ENCODE measurements around the gene PTPN21. TPM values are rescaled to one million over a fixed set of nuclear protein-coding genes. Genes with fewer than 3 reads are reported as not detected.

The PTPN21 gene
- total RNA-seq, 1 donor from 2014 or later, result 27.7 TPM

GRCh38 chr14:88473791-88474190, 81.0 kb downstream of the PTPN21 start:
- DNase-seq (ENCODE audit: low spot score), result no peak

DNA sequence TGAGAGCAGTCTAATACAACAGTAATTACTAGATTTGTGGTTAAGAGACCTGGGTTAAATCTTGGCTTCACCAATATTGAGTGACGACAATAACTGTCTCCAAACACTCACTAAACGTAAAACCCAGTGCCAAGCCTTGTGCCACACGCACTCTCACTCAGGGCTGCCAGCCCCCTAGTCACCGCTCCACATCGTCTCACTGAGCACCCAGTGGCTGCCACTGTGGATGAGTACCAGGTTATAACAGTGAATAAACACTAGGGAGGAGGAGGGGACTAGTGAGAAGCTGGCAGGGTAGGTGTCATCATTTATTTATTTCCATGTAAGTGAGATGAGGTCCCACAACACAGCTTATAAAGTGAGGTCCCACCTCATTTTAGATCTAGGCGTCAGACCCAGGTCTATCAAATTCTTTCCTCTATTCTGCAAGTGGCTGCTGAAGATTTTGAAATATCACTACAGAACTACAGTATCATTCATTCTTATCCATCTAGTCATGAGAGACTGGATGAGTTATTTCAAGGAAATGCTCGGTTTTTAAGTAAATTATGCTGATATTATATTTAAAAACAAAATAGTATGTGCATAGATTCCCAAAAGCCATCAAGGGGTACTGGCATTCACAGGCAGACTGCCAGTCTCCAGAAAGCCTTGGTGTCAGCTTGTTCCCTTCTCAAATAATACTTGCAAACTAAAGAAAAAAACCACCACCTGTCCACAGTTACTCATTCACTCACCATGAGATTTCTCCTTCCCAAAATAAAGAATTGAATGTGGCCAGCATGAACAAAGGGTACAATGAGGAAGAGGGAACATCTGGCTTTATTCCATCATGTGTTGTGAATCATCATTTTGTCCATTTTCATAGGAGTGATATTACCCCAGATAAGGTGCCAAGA, 84.0 kb downstream of the PTPN21 start:
- no peak for DNase-seq (ENCODE audit: low spot score)

- no peak for DNase-seq (ENCODE audit: low spot score)
Observed at GRCh38 chr14:88468406-88468805, 86.4 kb downstream of the PTPN21 start.

DNA sequence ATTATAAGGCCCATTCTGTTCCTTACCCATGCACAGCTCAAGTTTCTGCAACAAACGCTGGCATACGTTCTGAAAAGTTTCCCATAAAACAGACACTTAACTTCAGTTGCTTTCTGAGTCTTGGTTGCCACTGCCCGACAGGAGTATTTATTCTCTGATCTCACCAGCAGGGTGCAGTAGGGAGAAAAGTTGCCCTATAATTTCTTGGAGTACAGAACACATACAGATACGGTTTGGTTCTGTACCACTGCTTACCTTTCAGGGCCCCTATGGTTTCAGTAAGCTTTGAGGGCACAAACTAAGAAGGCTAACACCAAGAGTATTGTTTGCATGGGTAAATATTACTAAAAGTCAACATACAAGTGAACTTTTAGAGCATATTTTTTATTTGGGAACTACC, 91.5 kb downstream of the PTPN21 start:
- no peak for DNase-seq (ENCODE audit: low spot score)

GRCh38 chr14:88454886-88455285, 99.9 kb downstream of the PTPN21 start:
- no peak for DNase-seq (ENCODE audit: low spot score)

GRCh38 chr14:88452231-88452630, 102.6 kb downstream of the PTPN21 start:
- no peak for DNase-seq (ENCODE audit: low spot score)

- DNase-seq (ENCODE audit: low spot score), result no peak
Observed at GRCh38 chr14:88439088-88439487, 115.7 kb downstream of the PTPN21 start.

DNA sequence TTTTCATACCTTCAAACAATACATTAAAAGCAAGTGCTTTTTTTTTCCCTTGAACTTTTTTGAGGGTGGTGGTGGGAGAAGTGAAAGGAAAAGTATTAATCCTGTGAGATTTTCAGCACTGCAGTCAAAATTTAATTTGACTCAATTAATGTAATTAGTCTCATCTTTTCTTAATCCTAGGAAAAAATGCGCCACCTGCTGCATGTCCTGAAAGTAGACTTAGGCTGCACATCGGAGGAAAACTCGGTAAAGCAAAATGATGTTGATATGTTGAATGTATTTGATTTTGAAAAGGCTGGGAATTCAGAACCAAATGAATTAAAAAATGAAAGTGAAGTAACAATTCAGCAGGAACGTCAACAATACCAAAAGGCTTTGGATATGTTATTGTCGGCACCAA, 117.1 kb downstream of the PTPN21 start:
- no peak for DNase-seq (ENCODE audit: low spot score)

DNA sequence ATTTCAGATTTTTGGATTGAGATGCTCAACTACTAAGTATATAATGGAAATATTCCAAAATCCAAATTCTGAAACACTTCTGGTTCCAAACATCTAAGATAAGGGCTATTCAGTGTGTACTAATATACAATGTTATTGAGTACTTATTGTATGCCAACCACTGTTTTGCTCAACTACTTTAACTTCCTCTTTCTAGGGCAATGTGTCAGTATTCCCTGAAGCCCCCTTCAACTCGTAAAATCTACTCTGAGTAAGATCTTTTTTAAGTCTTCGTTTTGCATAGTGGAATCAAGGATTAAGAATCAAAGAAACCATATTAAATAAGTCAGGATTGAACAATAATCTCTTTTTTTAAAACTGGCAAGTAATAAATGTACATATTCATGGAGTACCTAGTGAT, 123.8 kb downstream of the PTPN21 start:
- no peak for DNase-seq (ENCODE audit: low spot score)

GRCh38 chr14:88426271-88426670, 128.5 kb downstream of the PTPN21 start:
- no peak for DNase-seq (ENCODE audit: low spot score)

- no peak for DNase-seq (ENCODE audit: low spot score)
Observed at GRCh38 chr14:88424573-88424972, 130.2 kb downstream of the PTPN21 start.

DNA sequence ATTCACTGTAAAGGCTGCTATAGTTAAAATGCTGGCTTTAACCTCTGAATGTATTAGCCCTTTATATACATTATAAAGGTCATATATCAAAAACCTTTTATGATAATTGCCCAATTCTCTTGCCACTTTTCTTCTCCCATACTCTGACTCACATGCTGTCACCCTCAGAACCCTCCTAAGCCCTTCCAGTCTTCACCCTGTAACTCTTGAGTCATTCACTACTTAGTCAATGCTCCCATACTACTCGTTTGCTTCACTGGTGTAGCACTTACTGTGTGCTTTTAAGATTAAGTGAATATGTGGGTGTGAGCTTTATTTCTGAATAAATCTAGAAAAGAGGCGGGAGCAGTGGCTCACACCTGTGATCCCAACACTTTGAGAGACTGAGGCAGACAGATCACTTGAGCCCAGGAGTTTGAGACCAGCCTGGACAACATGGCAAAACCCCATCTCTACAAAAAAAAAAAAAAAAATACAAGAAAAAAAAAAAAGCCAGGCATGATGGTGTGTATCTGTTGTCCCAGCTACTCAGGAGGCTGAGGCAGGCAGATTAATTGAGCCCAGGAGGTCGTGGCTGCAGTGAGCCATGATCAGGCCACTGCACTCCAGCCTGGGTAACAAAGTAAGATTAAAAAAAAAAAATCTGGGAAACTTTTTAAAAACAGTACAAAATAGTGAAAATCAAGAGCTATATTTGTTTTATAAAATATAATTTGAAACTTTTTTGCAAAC, 131.7 kb downstream of the PTPN21 start:
- DNase-seq (ENCODE audit: low spot score), result no peak

DNA sequence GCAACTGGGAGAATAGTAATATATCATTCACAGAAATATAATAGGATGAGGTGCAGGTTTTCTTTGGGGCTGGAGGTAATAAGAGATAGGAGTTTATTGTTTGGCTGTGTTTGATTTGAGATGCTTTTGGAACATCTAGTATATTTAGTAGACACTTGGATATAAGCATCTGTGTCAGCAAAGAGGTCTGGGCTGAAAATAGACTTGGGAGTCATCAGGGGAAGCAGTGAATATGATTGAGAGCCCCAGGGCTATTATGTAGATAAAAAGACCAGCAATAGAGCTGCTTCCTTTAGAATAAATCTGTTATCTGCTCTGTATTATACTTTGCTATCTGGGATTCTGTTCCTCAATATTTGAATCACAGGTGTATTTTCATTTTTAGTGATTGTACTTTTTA, 132.8 kb downstream of the PTPN21 start:
- DNase-seq (ENCODE audit: low spot score), result no peak

DNA sequence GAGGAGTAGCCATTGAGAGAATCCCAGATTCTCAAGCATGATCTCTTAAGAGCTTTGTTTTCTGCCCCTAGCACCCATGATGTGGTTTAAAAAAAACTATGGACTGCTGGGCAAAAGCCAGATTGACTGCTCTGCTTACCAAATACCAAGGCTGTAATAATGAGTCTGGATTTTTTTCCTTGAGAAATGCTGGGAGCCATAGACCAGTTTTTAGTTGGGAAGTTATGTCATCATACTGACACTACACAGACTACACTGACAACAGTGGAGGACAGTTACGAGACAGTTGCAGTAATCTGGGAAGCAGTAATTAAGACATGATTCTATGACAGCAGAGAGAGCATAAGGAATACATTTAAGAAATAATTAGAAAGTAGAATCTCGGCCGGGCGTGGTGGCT, 133.5 kb downstream of the PTPN21 start:
- no peak for DNase-seq (ENCODE audit: low spot score)

DNA sequence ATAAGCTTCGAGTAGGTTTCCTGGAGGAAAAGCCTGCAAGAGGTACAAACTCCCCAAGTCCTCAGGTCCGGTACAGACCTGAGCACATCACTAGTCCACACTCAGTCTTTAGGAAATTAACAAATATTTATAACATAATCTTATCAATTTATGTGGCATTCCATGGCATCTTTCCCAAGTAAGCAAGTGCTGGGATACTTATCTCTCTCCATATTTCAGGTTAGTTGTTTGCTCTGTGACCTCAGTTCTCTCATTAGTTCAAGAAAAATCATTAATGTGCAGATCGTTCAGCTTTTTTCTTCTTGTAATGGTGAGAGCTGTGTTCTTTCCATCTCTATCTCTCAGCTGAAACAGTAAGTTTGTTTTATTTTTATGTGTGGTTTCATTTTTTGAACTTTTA, 134.6 kb downstream of the PTPN21 start:
- no peak for DNase-seq (ENCODE audit: low spot score)

DNA sequence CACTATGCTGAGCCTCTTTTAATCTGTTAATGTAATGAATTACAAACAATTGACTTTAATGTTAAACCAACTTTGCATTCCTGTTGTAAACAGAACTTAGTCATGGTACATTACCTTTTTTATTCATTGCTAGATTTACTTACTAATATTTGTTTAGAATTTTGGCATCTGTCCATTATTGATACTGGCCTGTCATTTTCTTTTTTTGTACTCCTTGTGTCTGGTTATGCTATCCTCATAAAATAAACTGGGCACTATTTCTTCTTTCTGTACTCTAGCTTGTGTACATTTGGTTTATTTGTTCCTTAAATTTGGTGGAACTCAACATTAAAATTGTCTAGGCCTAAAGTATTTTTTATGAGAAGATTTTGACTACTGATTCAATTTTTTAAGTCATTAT, 137.2 kb downstream of the PTPN21 start:
- no peak for DNase-seq (ENCODE audit: low spot score)

Other genes starting within 250 kb of the PTPN21 start
- gene KCNK10, start 231.7 kb downstream of the PTPN21 start, total RNA-seq, result not detected
- gene SPATA7, start 169.3 kb downstream of the PTPN21 start, total RNA-seq, result 7.3 TPM
- gene ZC3H14, start 8.0 kb upstream of the PTPN21 start, total RNA-seq, result 50.8 TPM
- gene EML5, start 237.9 kb upstream of the PTPN21 start, total RNA-seq, result 0.13 TPM

All from mesenteric fat pad (tissue), 1 donor.